HUES48 (cell line): ENCODE measurements around the gene TTI1.

Experiments
- H3K27ac ChIP-seq: one replicate; pipeline ENCODE4 v1.7.0; 2013; ENCODE audit warnings: low read depth, low read length, inconsistent platforms
- H3K27me3 ChIP-seq: 2 replicates; pipeline ENCODE4 v1.6.1; 2013; ENCODE audit warnings: mild to moderate bottlenecking, low read length; ENCODE audit not compliant: control insufficient read depth, insufficient read depth
- H3K36me3 ChIP-seq: 2 replicates; pipeline ENCODE4 v1.6.1; 2013; ENCODE audit warnings: low read length; ENCODE audit not compliant: control insufficient read depth, insufficient read depth
- H3K4me1 ChIP-seq: 2 replicates; pipeline ENCODE4 v1.6.1; 2013; ENCODE audit warnings: mild to moderate bottlenecking, low read length; ENCODE audit not compliant: control insufficient read depth, insufficient read depth
- H3K4me3 ChIP-seq: 2 replicates; pipeline ENCODE4 v1.5.1; 2013; ENCODE audit warnings: mild to moderate bottlenecking, low read depth, low read length
- H3K9ac ChIP-seq: 2 replicates; pipeline ENCODE4 v1.6.1; 2013; ENCODE audit warnings: mild to moderate bottlenecking, low read depth, low read length, moderate library complexity
- H3K9me3 ChIP-seq: 2 replicates; pipeline ENCODE4 v1.6.1; 2013; ENCODE audit warnings: low read length; ENCODE audit not compliant: control insufficient read depth, insufficient read depth

TTI1 gene

GRCh38 chr20:38033330-38034107 is at the start of gene TTI1, which contains the start of gene RPRD1B:
TTI1 (minus strand) TSS chr20:38033456; CDS start chr20:38013816, 19,640 bp downstream.
RPRD1B (plus strand) TSS chr20:38033746; CDS start chr20:38033948, 202 bp downstream.
- H3K4me1 ChIP-seq, result peaks cover 17% of the 10 kb centered on the region
- peaks cover 27% of the 10 kb centered on the region for H3K36me3 ChIP-seq
- H3K27me3 ChIP-seq, result no peaks in the 10 kb centered on the region
- peak within 1 kb of the TSS; percentile 98 for H3K27ac ChIP-seq
- H3K9me3 ChIP-seq, result no peaks in the 10 kb centered on the region
- H3K4me3 ChIP-seq, result peak within 1 kb of the TSS; percentile 93
- peak within 1 kb of the TSS; percentile 99 for H3K9ac ChIP-seq

- no peaks in the 10 kb centered on the region for H3K27me3 ChIP-seq
- no peaks in the 10 kb centered on the region for H3K4me1 ChIP-seq
- H3K9me3 ChIP-seq, result no peaks in the 10 kb centered on the region
- H3K36me3 ChIP-seq, result peaks cover 49% of the 10 kb centered on the region
- no peak overlapping the region for H3K27ac ChIP-seq
- H3K4me3 ChIP-seq, result no peak overlapping the region
- H3K9ac ChIP-seq, result no peak overlapping the region
Measured at GRCh38 chr20:38082894-38083293, 49.6 kb upstream of the TTI1 start.

DNA sequence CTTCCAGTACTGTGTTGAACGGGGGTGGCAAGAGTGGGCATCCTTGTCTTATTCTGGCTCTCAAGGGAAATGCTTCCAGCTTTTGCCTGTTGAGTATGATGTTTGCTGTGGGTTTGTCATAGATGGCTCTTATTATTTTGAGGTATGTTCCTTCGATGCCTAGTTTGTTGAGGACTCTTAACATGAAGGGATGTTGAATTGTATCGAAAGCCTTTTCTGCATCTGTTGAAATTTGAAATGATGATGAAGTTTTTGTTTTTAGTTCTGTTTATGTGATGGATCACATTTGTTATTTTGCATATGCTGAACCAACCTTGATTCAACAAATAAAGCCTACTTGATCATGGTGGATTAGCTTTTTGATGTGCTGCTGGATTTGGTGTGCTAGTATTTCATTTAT is 48.3 kb upstream of the TTI1 start:
- H3K9ac ChIP-seq, result no peak overlapping the region
- no peaks in the 10 kb centered on the region for H3K27me3 ChIP-seq
- H3K9me3 ChIP-seq, result no peaks in the 10 kb centered on the region
- no peak overlapping the region for H3K4me3 ChIP-seq
- H3K36me3 ChIP-seq, result peaks cover 48% of the 10 kb centered on the region
- no peaks in the 10 kb centered on the region for H3K4me1 ChIP-seq
- no peak overlapping the region for H3K27ac ChIP-seq

DNA sequence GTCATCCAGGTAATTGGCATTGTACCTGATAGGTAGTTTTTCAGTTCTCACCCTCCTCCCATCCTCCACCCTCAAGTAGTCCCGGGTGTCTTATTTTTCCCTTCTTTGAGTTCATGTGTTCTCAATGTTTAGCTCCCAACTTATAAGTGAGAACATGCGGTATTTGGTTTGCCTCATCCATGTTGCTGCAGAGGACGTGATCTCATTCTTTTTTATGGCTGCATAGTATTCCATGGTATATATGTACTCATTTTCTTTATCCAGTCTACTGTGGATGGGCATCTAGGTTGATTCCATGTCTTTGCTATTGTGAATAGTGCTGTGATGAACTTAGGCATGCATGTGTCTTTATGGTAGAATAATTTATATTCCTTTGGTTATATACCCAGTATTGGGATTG is 46.1 kb upstream of the TTI1 start:
- Histone ChIP-seq H3K4me3 (no peak overlapping the region), H3K27me3 (no peaks in the 10 kb centered on the region), H3K27ac (no peak overlapping the region), H3K36me3 (peaks cover 34% of the 10 kb centered on the region), H3K9ac (no peak overlapping the region), H3K9me3 (no peaks in the 10 kb centered on the region), H3K4me1 (no peaks in the 10 kb centered on the region; the same call in 1 of the 2 replicates)

- Histone ChIP-seq H3K9ac (no peak overlapping the region), H3K4me3 (no peak overlapping the region), H3K4me1 (peaks cover 3% of the 10 kb centered on the region), H3K27me3 (no peaks in the 10 kb centered on the region), H3K9me3 (no peaks in the 10 kb centered on the region), H3K36me3 (peaks cover 33% of the 10 kb centered on the region), H3K27ac (no peak overlapping the region)
Measured at GRCh38 chr20:38078084-38078483, 44.8 kb upstream of the TTI1 start.

DNA sequence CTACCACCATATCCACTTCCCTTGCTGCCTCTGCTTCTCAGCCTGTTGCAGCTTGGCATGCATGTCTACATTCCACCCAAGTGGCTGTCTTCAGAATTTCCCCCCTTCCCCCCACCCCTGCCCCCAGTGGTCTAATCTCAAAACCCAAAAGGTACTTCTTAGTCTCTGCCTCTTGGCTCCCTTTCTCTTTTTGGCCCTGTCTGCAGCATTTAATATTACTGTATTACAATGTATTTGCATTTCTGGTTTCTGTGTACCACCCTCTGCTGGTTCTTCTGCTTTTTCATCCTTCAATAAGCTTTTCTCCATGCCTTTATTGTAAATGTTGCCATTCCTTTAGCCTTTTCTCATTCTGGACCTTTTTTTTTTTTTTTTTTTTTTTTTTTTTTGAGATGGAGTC is 43.3 kb upstream of the TTI1 start:
- no peaks in the 10 kb centered on the region for H3K27me3 ChIP-seq
- H3K9ac ChIP-seq, result no peak overlapping the region
- peaks cover 40% of the 10 kb centered on the region for H3K36me3 ChIP-seq
- H3K4me1 ChIP-seq, result peaks cover 3% of the 10 kb centered on the region
- H3K27ac ChIP-seq, result no peak overlapping the region
- no peaks in the 10 kb centered on the region for H3K9me3 ChIP-seq
- H3K4me3 ChIP-seq, result no peak overlapping the region

- no peak overlapping the region for H3K9ac ChIP-seq
- no peak overlapping the region for H3K27ac ChIP-seq
- no peaks in the 10 kb centered on the region for H3K9me3 ChIP-seq
- H3K27me3 ChIP-seq, result no peaks in the 10 kb centered on the region
- H3K4me3 ChIP-seq, result no peak overlapping the region
- H3K4me1 ChIP-seq, result peaks cover 3% of the 10 kb centered on the region
- H3K36me3 ChIP-seq, result peaks cover 51% of the 10 kb centered on the region
Measured at GRCh38 chr20:38075161-38075998, 42.1 kb upstream of the TTI1 start.

- H3K4me3 ChIP-seq, result no peak overlapping the region
- H3K4me1 ChIP-seq, result peaks cover 3% of the 10 kb centered on the region
- H3K27me3 ChIP-seq, result no peaks in the 10 kb centered on the region
- no peak overlapping the region for H3K9ac ChIP-seq
- H3K9me3 ChIP-seq, result no peaks in the 10 kb centered on the region
- peaks cover 60% of the 10 kb centered on the region for H3K36me3 ChIP-seq
- H3K27ac ChIP-seq, result no peak overlapping the region
Measured at GRCh38 chr20:38073307-38074071, 40.2 kb upstream of the TTI1 start.

GRCh38 chr20:38072898-38073297 is 39.6 kb upstream of the TTI1 start:
- no peak overlapping the region for H3K4me3 ChIP-seq
- H3K36me3 ChIP-seq, result peaks cover 64% of the 10 kb centered on the region
- H3K9ac ChIP-seq, result no peak overlapping the region
- no peak overlapping the region for H3K27ac ChIP-seq
- no peaks in the 10 kb centered on the region for H3K27me3 ChIP-seq
- no peaks in the 10 kb centered on the region for H3K9me3 ChIP-seq
- peaks cover 3% of the 10 kb centered on the region for H3K4me1 ChIP-seq

DNA sequence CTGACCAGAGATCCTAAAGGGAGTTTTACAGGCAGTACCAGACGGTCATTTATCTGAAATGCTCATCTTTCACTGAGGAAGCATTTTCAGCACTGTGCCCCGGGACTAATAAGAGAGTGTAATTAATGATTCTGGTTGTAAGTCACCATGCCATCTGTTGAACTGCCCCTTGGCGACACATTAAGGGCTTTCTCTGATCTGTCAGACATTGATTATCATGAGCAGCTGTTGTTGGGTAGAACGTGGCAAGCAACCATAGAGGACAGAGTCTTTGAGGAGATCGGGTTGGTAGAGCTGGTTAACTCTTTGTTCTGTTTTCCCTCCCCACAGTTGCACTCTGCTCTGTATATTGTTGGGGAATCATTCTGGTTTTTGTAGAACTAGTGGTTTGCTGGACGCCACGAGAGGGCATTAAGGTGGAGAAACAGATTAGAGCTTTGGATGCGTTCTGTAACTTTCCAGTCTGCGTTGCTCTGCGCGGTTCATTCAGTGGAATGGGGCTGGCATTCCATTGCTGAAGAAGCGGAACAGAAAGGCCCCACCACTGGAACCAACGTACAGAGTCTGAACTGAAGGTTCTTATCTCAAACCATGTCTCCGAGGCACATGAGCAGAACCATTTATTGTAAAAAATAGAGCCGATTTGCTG is 34.6 kb upstream of the TTI1 start:
- Histone ChIP-seq H3K36me3 (peaks cover 92% of the 10 kb centered on the region), H3K4me1 (no peaks in the 10 kb centered on the region), H3K27me3 (no peaks in the 10 kb centered on the region), H3K27ac (no peak overlapping the region), H3K4me3 (no peak overlapping the region), H3K9me3 (no peaks in the 10 kb centered on the region), H3K9ac (no peak overlapping the region)
